ENCODE results near the gene STAC2. TPM values are rescaled to one million over a fixed set of nuclear protein-coding genes. Genes with fewer than 3 reads are reported as not detected.

STAC2 gene
- total and polyA plus RNA-seq, 2 donors (not counting 1 experiment from before 2014, with no cell fraction given) = not detected

DNA sequence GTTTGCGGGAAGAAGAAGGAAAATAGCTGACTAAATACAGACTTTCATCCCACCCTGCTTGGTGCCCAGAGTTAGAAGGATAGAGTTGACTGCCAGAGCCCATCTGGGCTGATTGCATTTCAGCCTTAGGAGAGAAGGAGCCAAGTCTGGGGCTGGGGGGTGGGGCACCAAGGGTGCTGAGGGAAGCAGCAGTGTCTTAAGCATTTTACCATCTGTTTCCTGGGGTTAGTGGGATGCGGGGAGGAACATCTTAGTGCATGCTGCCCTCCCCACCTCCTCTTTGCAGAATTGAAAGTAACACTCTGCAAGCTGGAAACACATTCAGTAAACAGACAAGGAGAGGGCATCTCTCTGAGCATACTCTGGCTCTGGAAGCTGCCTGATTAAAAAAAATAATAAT is 58.3 kb downstream of the STAC2 start:
- H3K4me2 ChIP-seq (replicated peaks; ENCODE audit: low read depth, low read length, poor library complexity, severe bottlenecking) = peak overlapping the region; percentile 20
- DNase-seq = peak; percentile 30

More for the DNA sequence above, 58.3 kb downstream of the STAC2 start:
- Histone ChIP-seq H3K9me3 (ENCODE audit: control extremely low read depth in 1 of 3, control insufficient read depth in 2 of 3, insufficient read depth in 1 of 3, low read length in 2 of 3) (peaks cover 0 to 12% (median 0%) of the 10 kb centered on the region in 3 donors), H4K20me1 (ENCODE audit: control insufficient read depth, insufficient read depth, low read length, poor library complexity, severe bottlenecking) (no peaks in the 10 kb centered on the region), H3K27ac (ENCODE audit: low read length in 2 of 2) (no peak overlapping the region), H3K4me1 (ENCODE audit: control insufficient read depth in 2 of 2, insufficient read depth in 2 of 2, low read length in 2 of 2) (peaks cover 27 to 29% of the 10 kb centered on the region in 2 donors), H3K27me3 (replicated peaks in 1 of 4; ENCODE audit: control extremely low read depth in 1 of 4, control insufficient read depth in 3 of 4, insufficient read depth in 4 of 4, low read length in 3 of 4) (peaks cover 0 to 50% (median 16%) of the 10 kb centered on the region in 4 experiments), H3K4me3 (ENCODE audit: control extremely low read depth in 1 of 5, extremely low read depth in 1 of 5, insufficient read depth in 1 of 5, low read depth in 2 of 5, low read length in 4 of 5) (no peak overlapping the region), H2AFZ (ENCODE audit: insufficient read depth, low read depth, low read length, poor library complexity, severe bottlenecking) (no peak overlapping the region), H3K36me3 (replicated peaks in 1 of 2; ENCODE audit: control extremely low read depth in 1 of 2, control insufficient read depth in 1 of 2, extremely low read depth in 1 of 2, insufficient read depth in 2 of 2, low read length in 1 of 2) (no peaks in the 10 kb centered on the region), H3K9ac (ENCODE audit: low read length) (no peak overlapping the region), H3K79me2 (ENCODE audit: control insufficient read depth, insufficient read depth, low read length) (no peaks in the 10 kb centered on the region)
- TF ChIP-seq, protein P1, sequence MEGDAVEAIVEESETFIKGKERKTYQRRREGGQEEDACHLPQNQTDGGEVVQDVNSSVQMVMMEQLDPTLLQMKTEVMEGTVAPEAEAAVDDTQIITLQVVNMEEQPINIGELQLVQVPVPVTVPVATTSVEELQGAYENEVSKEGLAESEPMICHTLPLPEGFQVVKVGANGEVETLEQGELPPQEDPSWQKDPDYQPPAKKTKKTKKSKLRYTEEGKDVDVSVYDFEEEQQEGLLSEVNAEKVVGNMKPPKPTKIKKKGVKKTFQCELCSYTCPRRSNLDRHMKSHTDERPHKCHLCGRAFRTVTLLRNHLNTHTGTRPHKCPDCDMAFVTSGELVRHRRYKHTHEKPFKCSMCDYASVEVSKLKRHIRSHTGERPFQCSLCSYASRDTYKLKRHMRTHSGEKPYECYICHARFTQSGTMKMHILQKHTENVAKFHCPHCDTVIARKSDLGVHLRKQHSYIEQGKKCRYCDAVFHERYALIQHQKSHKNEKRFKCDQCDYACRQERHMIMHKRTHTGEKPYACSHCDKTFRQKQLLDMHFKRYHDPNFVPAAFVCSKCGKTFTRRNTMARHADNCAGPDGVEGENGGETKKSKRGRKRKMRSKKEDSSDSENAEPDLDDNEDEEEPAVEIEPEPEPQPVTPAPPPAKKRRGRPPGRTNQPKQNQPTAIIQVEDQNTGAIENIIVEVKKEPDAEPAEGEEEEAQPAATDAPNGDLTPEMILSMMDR (IDR thresholded peaks at IDR 0.05) = no peak
- TF ChIP-seq EZH2 (IDR thresholded peaks at IDR 0.05; ENCODE audit: borderline replicate concordance, insufficient read depth, low read depth, low read length, poor library complexity, severe bottlenecking) = no peak
- H3K9me3 Mint-ChIP-seq (ENCODE audit: insufficient read depth) = no peaks in the 10 kb centered on the region
- ATAC-seq (ENCODE audit: low read depth) = no peak
- POLR2A ChIA-PET = interaction anchor here (1.2 kb wide), 1 partner anchor 14 kb away, joined by 3 read pairs; no protein-coding TSS in a partner anchor
- H3K4me3 Mint-ChIP-seq = no peak overlapping the region
- CTCF ChIA-PET = interaction anchor here (0.6 to 6.9 kb wide), 8 partner anchors 7 to 575 kb away, joined by 3 to 77 read pairs (median 4); no protein-coding TSS in a partner anchor
- peaks cover 28% of the 10 kb centered on the region for H3K4me1 Mint-ChIP-seq
- no CpG with 5 or more reads among the region's 2 CpGs for WGBS (ENCODE audit: insufficient coverage)
- no peak overlapping the region for H3K27ac Mint-ChIP-seq
- intact Hi-C loops (cut with micrococcal nuclease) = no loop called here
- peaks cover 29% of the 10 kb centered on the region for H3K27me3 Mint-ChIP-seq
